Liver (tissue), 3 donors: Measurements from ENCODE around the gene TTLL7.

ENCODE experiments used
- FOXA1 ChIP-seq: IDR thresholded peaks from 2 replicates; pipeline ENCODE4 v1.6.1; 2016; ENCODE audit warnings: antibody characterized with exemption
- JUND ChIP-seq, 2 donors: IDR thresholded peaks; 2 replicates each; pipeline ENCODE4 v1.6.1; 2016; ENCODE audit warnings: antibody characterized with exemption in 2 of 2
- RAD21 ChIP-seq, 2 donors: IDR thresholded peaks; 2 replicates each; pipeline ENCODE4 v1.6.1; 2016; ENCODE audit warnings: antibody characterized with exemption in 2 of 2, mild to moderate bottlenecking in 2 of 2
- YY1 ChIP-seq: IDR thresholded peaks from 2 replicates; pipeline ENCODE4 v1.6.1; 2016; ENCODE audit warnings: antibody characterized with exemption, mild to moderate bottlenecking
- TF ChIP-seq, protein P1 (sequence below): IDR thresholded peaks from 2 replicates; pipeline ENCODE4 v1.6.1; 2016; ENCODE audit warnings: antibody characterized with exemption
- TF ChIP-seq, protein P2 (sequence below): fragments of 150-350 bp; IDR thresholded peaks from 2 replicates; pipeline ENCODE4 v1.5.1; 2017; ENCODE audit warnings: improper control_type of control experiment, low read depth, low read length; ENCODE audit not compliant: missing input control
- TF ChIP-seq, protein P3 (sequence below): IDR thresholded peaks from 2 replicates; pipeline ENCODE4 v1.6.1; 2016; ENCODE audit warnings: antibody characterized with exemption
- donor health status: healthy.
- donor health status: healthy.

DNA sequence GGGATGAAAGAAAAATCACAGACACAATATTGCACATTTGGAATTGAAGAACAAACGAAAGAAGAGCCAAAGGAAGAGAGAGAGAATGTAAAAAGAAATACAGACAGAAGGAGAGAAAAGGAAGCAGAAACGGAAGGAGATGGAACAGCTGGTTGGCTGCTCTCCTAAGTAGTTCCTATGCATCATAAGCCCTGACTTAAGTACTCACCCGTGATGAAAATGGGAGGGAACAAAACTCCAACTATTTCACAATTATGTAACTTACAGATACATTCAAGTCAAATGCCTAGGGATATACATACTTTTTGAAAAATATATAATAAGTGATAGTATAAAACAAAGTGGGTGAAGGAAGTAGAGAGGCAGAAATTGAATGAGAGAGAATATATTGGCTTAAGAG, 88.5 kb downstream of the TTLL7 start:
- TF ChIP-seq, protein P1, sequence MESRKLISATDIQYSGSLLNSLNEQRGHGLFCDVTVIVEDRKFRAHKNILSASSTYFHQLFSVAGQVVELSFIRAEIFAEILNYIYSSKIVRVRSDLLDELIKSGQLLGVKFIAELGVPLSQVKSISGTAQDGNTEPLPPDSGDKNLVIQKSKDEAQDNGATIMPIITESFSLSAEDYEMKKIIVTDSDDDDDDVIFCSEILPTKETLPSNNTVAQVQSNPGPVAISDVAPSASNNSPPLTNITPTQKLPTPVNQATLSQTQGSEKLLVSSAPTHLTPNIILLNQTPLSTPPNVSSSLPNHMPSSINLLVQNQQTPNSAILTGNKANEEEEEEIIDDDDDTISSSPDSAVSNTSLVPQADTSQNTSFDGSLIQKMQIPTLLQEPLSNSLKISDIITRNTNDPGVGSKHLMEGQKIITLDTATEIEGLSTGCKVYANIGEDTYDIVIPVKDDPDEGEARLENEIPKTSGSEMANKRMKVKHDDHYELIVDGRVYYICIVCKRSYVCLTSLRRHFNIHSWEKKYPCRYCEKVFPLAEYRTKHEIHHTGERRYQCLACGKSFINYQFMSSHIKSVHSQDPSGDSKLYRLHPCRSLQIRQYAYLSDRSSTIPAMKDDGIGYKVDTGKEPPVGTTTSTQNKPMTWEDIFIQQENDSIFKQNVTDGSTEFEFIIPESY = no peak
- no peak for TF ChIP-seq FOXA1
- TF ChIP-seq, protein P2, sequence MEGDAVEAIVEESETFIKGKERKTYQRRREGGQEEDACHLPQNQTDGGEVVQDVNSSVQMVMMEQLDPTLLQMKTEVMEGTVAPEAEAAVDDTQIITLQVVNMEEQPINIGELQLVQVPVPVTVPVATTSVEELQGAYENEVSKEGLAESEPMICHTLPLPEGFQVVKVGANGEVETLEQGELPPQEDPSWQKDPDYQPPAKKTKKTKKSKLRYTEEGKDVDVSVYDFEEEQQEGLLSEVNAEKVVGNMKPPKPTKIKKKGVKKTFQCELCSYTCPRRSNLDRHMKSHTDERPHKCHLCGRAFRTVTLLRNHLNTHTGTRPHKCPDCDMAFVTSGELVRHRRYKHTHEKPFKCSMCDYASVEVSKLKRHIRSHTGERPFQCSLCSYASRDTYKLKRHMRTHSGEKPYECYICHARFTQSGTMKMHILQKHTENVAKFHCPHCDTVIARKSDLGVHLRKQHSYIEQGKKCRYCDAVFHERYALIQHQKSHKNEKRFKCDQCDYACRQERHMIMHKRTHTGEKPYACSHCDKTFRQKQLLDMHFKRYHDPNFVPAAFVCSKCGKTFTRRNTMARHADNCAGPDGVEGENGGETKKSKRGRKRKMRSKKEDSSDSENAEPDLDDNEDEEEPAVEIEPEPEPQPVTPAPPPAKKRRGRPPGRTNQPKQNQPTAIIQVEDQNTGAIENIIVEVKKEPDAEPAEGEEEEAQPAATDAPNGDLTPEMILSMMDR = no peak
- TF ChIP-seq, protein P3, sequence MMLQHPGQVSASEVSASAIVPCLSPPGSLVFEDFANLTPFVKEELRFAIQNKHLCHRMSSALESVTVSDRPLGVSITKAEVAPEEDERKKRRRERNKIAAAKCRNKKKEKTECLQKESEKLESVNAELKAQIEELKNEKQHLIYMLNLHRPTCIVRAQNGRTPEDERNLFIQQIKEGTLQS = no peak
- TF ChIP-seq JUND (IDR thresholded peaks at IDR 0.05) = no peak
- TF ChIP-seq YY1 = no peak
- no peak for TF ChIP-seq RAD21 (IDR thresholded peaks at IDR 0.05)
